Stimulated activated CD8-positive, alpha-beta memory T cell treated with anti-CD3 and anti-CD28 coated beads, Interleukin-12 subunit alpha, Interleukin-12 subunit beta, amount 100 ng/mL, for 1 hour (primary cell): Measurements from ENCODE around the gene DHX32.
"Not testable (repeated sequence)": the region's sequence is repeated elsewhere in the genome, so short reads cannot be mapped to it uniquely, and the experiment has no call there.

ENCODE experiments used
- DNase-seq: peaks from one replicate; pipeline ENCODE4 v3.0.0-alpha.2; 2020; ENCODE audit warnings: low read depth

Gene DHX32

GRCh38 chr10:125881192-125881591, at the start of gene DHX32:
DHX32 (minus strand) TSS chr10:125881292; CDS start chr10:125880824, 468 bp downstream.
- no peak for DNase-seq

GRCh38 chr10:125929618-125930017, 48.5 kb upstream of the DHX32 start:
- DNase-seq = no peak

- no peak for DNase-seq
These were observed 48.0 kb upstream of the DHX32 start for GRCh38 chr10:125928928-125929585.

GRCh38 chr10:125927265-125927664, 46.2 kb upstream of the DHX32 start:
- not testable (repeated sequence) for DNase-seq

- DNase-seq = no peak
These were observed 45.2 kb upstream of the DHX32 start for GRCh38 chr10:125926247-125926646.

- DNase-seq = no peak
These were observed 44.3 kb upstream of the DHX32 start for GRCh38 chr10:125925262-125925834.

- DNase-seq = not testable (repeated sequence)
These were observed 40.7 kb upstream of the DHX32 start for GRCh38 chr10:125921643-125922306.

GRCh38 chr10:125917704-125918361, 36.7 kb upstream of the DHX32 start:
- not testable (repeated sequence) for DNase-seq

- DNase-seq = no peak
These were observed 35.9 kb upstream of the DHX32 start for GRCh38 chr10:125916977-125917376.

- DNase-seq = not testable (repeated sequence)
These were observed 32.2 kb upstream of the DHX32 start for GRCh38 chr10:125913277-125913676.

GRCh38 chr10:125911990-125912389, 30.9 kb upstream of the DHX32 start:
- no peak for DNase-seq

- DNase-seq = no peak
These were observed 30.1 kb upstream of the DHX32 start for GRCh38 chr10:125911145-125911544.

- not testable (repeated sequence) for DNase-seq
These were observed 28.4 kb upstream of the DHX32 start for GRCh38 chr10:125909491-125909890.

- DNase-seq = not testable (repeated sequence)
These were observed 27.7 kb upstream of the DHX32 start for GRCh38 chr10:125908813-125909212.

GRCh38 chr10:125907598-125907997, 26.5 kb upstream of the DHX32 start:
- not testable (repeated sequence) for DNase-seq

- DNase-seq = not testable (repeated sequence)
These were observed 24.2 kb upstream of the DHX32 start for GRCh38 chr10:125905069-125905994.

- DNase-seq = not testable (repeated sequence)
These were observed 22.1 kb upstream of the DHX32 start for GRCh38 chr10:125903135-125903640.

GRCh38 chr10:125900963-125901362, 19.9 kb upstream of the DHX32 start:
- DNase-seq = not testable (repeated sequence)

- not testable (repeated sequence) for DNase-seq
These were observed 16.2 kb upstream of the DHX32 start for GRCh38 chr10:125897317-125897716.

- DNase-seq = peak; percentile 60
These were observed 15.2 kb upstream of the DHX32 start, which contains the start of gene FANK1 for GRCh38 chr10:125896088-125896934. FANK1 (plus strand) TSS chr10:125896564; CDS start chr10:125896643, 79 bp downstream.
